Measurements from ENCODE around the gene IGF1R. TPM values are rescaled to one million over a fixed set of nuclear protein-coding genes. Genes with fewer than 3 reads are reported as not detected.

IGF1R gene
- total RNA-seq, 2 experiments from 2014 or later: 26.3 to 43.7 TPM

DNA sequence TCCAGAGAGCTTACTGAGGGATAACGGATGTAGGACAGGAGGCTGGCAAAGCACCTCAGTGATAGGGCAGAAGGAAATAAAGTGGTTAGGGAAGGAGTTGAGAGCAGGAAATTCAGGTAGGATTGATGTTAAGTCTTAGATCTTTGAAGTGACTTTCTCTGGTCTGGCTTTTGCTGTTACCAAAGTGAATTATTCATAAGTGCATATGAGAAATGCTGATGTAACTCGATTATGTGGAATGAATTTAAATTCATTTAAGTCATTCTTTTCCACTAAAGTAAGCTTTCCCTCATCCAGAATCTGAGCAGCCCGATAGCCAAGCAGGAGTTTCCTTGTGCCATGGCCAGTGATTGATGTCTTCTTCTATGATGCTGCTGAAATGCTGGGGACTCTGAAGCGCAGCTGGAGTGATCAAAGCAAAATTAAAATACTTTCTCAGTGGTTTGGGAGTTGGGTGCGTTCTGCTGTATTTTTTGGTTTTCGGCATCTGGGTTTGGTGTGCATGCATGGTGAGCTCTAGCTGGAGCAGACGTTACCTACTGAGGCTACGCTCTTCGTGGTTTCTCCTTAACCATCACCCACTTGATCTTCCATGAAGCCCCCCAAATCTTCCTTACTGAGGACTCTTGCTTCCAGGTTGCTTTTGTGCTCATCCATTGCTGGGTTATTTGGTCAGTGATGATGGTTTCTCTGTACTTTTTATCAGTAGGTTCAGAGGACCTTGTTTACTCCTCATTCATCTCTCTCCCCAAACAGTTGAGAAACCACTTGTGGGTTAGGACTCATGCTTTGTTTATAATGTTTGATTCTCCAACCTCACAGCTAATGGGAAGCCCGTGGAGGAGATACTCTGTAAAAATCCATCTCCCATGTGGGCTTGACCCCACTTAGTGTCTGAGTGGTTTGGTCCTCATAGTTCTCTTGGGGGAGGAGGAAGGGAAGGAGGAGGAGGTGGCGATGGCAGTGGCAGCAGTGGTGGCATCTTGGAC lies 72.5 kb downstream of the IGF1R start:
- Mint-ChIP-seq H3K4me1 (peaks cover 62% of the 10 kb centered on the region), H3K36me3 (ENCODE audit: low read depth) (no peaks in the 10 kb centered on the region), H3K27me3 (no peaks in the 10 kb centered on the region), H3K9me3 (ENCODE audit: low read depth) (no peaks in the 10 kb centered on the region), H3K4me3 (no peak overlapping the region), H3K27ac (no peak overlapping the region)
- intact Hi-C loops (cut with DNase I, micrococcal nuclease): no loop called here
- ChIA-PET POLR2A (no interaction called here), CTCF (interaction anchor here (0.9 to 1.5 kb wide), 3 partner anchors 24 to 61 kb away, joined by 4 read pairs; no protein-coding TSS in a partner anchor)
- no peak for ATAC-seq
- DNase-seq: no peak

DNA sequence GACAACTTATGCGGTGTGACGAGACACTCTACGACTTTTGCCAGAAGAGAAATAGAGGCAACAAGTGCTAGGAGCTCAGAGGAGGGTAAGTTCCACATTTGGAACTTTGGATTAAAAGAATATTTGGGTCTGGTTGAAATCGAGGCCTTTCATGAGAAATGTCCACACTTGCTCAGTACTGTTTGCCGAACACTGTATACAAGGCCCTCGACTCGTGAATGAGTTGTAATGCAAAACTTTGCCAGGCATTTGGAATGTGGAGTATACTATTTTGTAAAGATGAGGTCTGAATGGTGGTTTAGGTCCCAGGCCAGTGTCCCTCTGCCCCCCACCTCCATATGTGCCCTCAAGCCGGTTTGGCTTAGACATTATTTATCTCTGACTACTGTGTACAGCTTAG lies 73.9 kb downstream of the IGF1R start:
- Mint-ChIP-seq H3K4me1 (peaks cover 56% of the 10 kb centered on the region), H3K27ac (no peak overlapping the region), H3K36me3 (ENCODE audit: low read depth) (no peaks in the 10 kb centered on the region), H3K27me3 (no peaks in the 10 kb centered on the region), H3K4me3 (no peak overlapping the region), H3K9me3 (ENCODE audit: low read depth) (no peaks in the 10 kb centered on the region)
- DNase-seq: no peak
- ChIA-PET CTCF (no interaction called here), POLR2A (no interaction called here)
- intact Hi-C loops (cut with DNase I, micrococcal nuclease): no loop called here
- no peak for ATAC-seq

DNA sequence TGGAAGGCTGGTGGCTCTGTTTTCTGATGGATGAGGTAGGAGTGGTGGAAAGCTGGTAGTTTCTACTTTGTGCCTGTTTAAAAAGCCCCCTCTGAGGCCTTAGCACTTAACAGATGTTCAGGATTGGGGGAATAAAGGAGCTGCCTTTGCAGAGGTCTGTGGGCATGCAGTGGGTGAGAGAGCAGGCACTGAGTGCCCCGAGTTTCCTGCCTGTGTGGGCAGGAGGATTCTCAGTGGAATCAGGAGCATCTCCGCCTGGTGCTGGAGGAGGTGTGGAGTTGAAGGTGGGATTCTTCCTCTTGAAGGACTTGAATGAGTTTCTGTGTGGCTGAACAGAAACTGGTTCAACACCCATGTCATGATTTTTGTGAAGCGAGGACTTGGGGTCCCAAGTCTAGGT lies 74.3 kb downstream of the IGF1R start:
- POLR2A ChIA-PET: no interaction called here
- Mint-ChIP-seq H3K27ac (no peak overlapping the region), H3K9me3 (ENCODE audit: low read depth) (no peaks in the 10 kb centered on the region), H3K27me3 (no peaks in the 10 kb centered on the region), H3K4me1 (peaks cover 59% of the 10 kb centered on the region), H3K4me3 (no peak overlapping the region), H3K36me3 (ENCODE audit: low read depth) (no peaks in the 10 kb centered on the region)
- no peak for ATAC-seq
- no peak for DNase-seq
- intact Hi-C loops (cut with DNase I, micrococcal nuclease): no loop called here
- CTCF ChIA-PET: interaction anchor here (1.0 kb wide), 1 partner anchor 70 kb away, joined by 4 read pairs; no protein-coding TSS in a partner anchor

DNA sequence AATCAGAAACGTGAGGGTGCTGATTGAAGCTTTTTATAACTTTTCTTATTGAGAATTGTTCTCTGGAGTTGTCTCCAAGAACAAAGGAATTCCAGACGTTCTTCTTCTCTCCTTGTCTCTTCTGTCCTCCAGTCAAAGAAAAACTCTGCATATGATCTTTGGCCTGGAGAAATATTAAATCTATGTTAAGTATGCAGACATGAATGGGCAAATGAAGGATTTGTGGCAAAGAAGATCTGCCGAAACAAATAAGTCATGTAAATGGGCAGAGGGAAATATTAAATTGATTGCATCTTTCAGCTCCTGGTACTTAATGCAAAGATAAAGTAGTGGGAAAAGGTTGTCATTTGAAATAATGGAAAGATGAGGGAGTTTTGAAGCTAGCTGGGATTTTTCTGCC lies 74.9 kb downstream of the IGF1R start:
- no peaks in the 10 kb centered on the region for H3K27me3 Mint-ChIP-seq
- no peaks in the 10 kb centered on the region for H3K36me3 Mint-ChIP-seq (ENCODE audit: low read depth)
- ChIA-PET CTCF (interaction anchor here (1.0 kb wide), 1 partner anchor 70 kb away, joined by 4 read pairs; no protein-coding TSS in a partner anchor), POLR2A (no interaction called here)
- no peak overlapping the region for H3K27ac Mint-ChIP-seq
- intact Hi-C loops (cut with DNase I, micrococcal nuclease): no loop called here
- H3K9me3 Mint-ChIP-seq (ENCODE audit: low read depth): no peaks in the 10 kb centered on the region
- no peak overlapping the region for H3K4me3 Mint-ChIP-seq
- peaks cover 61% of the 10 kb centered on the region for H3K4me1 Mint-ChIP-seq
- DNase-seq (no peak), ATAC-seq (no peak)

DNA sequence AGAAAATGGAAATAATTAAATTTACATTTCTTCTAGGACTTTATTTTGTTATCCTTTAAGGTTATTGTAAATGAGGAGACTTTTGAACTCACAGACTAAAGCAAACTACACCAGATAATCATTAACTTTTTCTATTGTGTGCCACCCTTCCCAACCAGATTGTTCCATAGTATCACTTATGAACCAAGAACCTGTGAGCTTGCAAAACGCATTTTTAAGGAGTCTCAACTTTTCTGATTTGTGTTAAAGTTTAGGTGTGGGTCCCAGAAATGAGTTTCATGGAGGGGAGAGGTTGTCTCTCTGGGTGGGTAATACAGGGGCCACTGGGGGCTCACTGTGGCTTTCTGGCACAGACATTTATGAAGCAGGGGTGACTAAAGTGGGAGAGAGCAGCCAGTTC lies 75.7 kb downstream of the IGF1R start:
- Mint-ChIP-seq H3K36me3 (ENCODE audit: low read depth) (no peaks in the 10 kb centered on the region), H3K4me3 (no peak overlapping the region), H3K4me1 (peaks cover 59% of the 10 kb centered on the region), H3K27ac (no peak overlapping the region), H3K27me3 (no peaks in the 10 kb centered on the region), H3K9me3 (ENCODE audit: low read depth) (no peaks in the 10 kb centered on the region)
- ChIA-PET CTCF (interaction anchor here (0.6 to 0.7 kb wide), 4 partner anchors 10 to 160 kb away, joined by 3 read pairs; no protein-coding TSS in a partner anchor), POLR2A (no interaction called here)
- DNase-seq (no peak), ATAC-seq (no peak)
- intact Hi-C loops (cut with DNase I, micrococcal nuclease): no loop called here

DNA sequence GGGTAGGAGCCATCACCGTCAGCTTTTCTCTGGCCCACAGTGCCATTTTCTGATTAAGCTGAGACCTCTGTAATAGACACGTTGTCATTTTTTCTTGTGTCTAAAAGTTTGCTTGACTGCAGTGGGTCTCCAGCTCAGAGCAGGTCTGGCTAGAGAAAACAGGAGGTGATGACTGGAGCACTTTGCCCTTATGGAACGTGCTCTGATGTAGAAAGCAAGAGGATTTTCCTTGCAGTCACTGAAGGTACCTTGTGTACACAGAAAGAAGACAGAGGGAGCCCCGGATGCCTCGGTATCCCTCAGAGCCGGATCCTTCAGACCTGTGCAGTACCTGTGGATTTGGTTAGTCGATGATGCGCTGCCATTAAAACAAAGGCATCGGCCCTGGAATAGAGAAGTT lies 76.2 kb downstream of the IGF1R start:
- Mint-ChIP-seq H3K27ac (no peak overlapping the region), H3K36me3 (ENCODE audit: low read depth) (no peaks in the 10 kb centered on the region), H3K27me3 (no peaks in the 10 kb centered on the region), H3K4me3 (no peak overlapping the region), H3K4me1 (peaks cover 57% of the 10 kb centered on the region), H3K9me3 (ENCODE audit: low read depth) (no peaks in the 10 kb centered on the region)
- ATAC-seq: no peak
- ChIA-PET CTCF (interaction anchor here (0.6 to 0.7 kb wide), 4 partner anchors 10 to 160 kb away, joined by 3 read pairs; no protein-coding TSS in a partner anchor), POLR2A (no interaction called here)
- intact Hi-C loops (cut with DNase I, micrococcal nuclease): no loop called here
- no peak for DNase-seq

DNA sequence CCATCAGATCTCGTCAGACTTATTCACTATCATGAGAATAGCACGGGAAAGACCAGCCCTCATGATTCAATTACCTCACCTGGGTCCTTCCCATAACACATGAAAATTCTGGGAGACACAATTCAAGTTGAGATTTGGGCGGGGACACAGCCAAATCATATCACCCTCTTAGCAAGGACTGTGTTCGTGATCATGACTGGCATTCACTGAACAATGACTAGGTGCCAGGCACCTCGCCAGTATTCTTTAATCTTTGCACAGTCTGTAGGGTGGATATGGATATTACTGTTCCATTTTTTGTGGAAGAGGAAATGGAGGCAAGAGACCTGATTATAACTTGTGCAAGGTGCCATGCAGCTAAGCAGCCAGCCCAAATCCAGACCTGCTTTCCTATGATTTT lies 77.5 kb downstream of the IGF1R start:
- peaks cover 2% of the 10 kb centered on the region for H3K36me3 Mint-ChIP-seq (ENCODE audit: low read depth)
- CTCF ChIA-PET: no interaction called here
- H3K9me3 Mint-ChIP-seq (ENCODE audit: low read depth): no peaks in the 10 kb centered on the region
- H3K27me3 Mint-ChIP-seq: no peaks in the 10 kb centered on the region
- no peak overlapping the region for H3K4me3 Mint-ChIP-seq
- intact Hi-C loops (cut with DNase I, micrococcal nuclease): no loop called here
- ATAC-seq (no peak), DNase-seq (no peak)
- H3K27ac Mint-ChIP-seq: no peak overlapping the region
- POLR2A ChIA-PET: no interaction called here
- peaks cover 50% of the 10 kb centered on the region for H3K4me1 Mint-ChIP-seq

DNA sequence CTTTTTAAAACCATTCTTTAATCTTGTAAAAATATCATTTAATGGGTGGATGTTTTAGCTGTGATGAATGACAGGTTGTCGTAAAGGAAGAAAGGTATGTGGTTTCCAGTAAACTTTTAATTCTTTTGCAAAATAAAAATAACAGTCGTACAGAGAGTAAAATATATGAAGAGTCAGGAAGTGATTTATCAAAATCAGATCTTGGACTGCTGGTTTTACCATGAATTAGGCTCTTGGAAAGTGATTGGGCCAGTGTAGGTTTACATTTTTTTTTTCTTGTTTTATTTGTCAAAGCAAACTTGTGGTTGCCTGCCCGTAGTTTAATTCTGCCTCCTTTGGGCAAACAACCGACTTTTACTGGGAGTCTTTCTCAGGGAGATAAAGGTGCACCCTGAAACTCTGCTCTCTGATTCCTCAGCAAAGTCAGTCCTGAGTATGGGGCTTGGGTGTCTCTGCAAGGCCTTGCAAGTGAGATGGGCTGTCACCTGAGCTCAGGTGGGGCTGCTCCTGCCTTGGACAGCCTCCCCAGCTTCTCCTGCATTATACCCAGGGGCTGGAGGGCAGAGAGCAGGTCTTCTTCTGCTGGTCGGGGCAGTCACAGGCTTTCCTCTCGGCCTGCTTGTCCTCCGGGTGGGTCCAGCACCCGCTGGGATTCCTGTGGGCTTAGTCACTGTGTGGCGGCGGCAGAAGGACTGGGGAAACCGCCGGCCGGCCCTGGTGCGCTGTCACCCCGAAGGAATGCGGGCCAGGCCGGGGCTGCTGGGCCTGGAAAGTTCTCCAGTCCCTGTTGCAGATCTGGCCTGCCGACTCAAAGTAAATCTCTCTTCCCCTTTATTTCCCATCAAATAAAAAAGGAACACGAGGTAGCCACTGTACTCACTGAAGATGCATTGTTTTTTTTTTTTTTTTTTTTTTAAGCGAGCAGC lies 79.0 kb downstream of the IGF1R start:
- Mint-ChIP-seq H3K27me3 (no peaks in the 10 kb centered on the region), H3K36me3 (ENCODE audit: low read depth) (peaks cover 2% of the 10 kb centered on the region), H3K9me3 (ENCODE audit: low read depth) (no peaks in the 10 kb centered on the region), H3K27ac (no peak overlapping the region), H3K4me1 (peaks cover 35% of the 10 kb centered on the region), H3K4me3 (no peak overlapping the region)
- DNase-seq: no peak
- ATAC-seq: no peak
- intact Hi-C loops (cut with DNase I, micrococcal nuclease): no loop called here
- ChIA-PET POLR2A (no interaction called here), CTCF (interaction anchor here (0.7 kb wide), 1 partner anchor 51 kb away, joined by 3 read pairs; no protein-coding TSS in a partner anchor)

DNA sequence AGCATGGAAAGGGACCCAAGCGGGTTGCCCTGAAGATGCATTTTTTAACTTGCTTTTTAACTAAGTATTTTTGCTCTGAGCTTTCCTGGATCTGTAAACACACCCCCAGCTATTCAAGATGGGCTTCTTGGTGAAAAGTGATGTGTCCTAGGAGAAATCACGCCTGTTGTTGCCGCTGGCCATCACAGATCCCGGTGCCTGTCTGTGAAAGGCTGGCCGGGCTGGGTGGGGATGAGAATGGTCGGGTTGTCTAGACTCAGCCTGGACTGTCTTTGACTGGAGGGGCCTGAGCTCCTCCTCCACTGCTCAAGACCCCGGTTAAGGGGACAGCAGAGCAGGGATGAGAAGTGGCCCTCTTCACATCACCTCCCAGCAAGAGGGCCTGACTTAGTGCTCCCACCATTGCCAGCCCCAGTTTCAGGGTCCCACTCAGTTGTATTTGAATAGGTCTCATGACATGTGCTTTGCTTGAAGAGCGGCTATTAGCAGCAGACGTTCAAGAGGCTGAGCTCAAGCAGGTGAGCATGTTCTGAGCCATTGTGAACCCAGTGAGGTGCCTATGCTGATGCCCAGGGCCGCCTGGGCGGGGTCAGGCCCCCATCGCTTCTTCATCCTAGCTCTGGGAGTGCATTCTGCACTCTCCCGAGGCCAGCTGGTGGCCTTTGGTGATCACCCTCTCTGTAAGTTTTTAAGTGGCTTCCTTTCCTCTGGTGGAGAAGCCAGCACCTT lies 79.9 kb downstream of the IGF1R start:
- no peak overlapping the region for H3K27ac Mint-ChIP-seq
- CTCF ChIA-PET: no interaction called here
- DNase-seq (no peak), ATAC-seq (no peak)
- no peaks in the 10 kb centered on the region for H3K9me3 Mint-ChIP-seq (ENCODE audit: low read depth)
- POLR2A ChIA-PET: no interaction called here
- peaks cover 28% of the 10 kb centered on the region for H3K4me1 Mint-ChIP-seq
- H3K27me3 Mint-ChIP-seq: no peaks in the 10 kb centered on the region
- H3K4me3 Mint-ChIP-seq: no peak overlapping the region
- peaks cover 2% of the 10 kb centered on the region for H3K36me3 Mint-ChIP-seq (ENCODE audit: low read depth)
- intact Hi-C loops (cut with DNase I, micrococcal nuclease): no loop called here

DNA sequence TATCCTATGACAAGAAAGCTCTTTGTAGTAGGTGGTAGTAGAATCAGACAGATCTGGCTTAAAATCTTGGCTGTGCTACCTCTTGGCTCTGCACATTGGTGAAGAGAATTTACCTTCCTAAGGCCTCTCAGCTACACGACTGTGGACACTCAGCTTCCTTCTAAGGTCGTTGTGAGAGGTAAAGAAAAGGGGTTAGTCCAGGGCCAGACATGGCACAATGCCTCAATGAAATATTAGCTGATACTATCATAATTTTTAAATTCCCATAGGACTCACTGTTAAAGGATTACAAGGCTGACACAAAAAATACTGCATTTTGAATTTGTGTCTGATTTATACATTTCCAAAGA lies 80.4 kb downstream of the IGF1R start:
- ATAC-seq (no peak), DNase-seq (no peak)
- Mint-ChIP-seq H3K4me3 (no peak overlapping the region), H3K36me3 (ENCODE audit: low read depth) (peaks cover 2% of the 10 kb centered on the region), H3K9me3 (ENCODE audit: low read depth) (no peaks in the 10 kb centered on the region), H3K27me3 (no peaks in the 10 kb centered on the region), H3K4me1 (peaks cover 30% of the 10 kb centered on the region), H3K27ac (no peak overlapping the region)
- intact Hi-C loops (cut with DNase I, micrococcal nuclease): no loop called here
- POLR2A ChIA-PET: no interaction called here
- CTCF ChIA-PET: no interaction called here

DNA sequence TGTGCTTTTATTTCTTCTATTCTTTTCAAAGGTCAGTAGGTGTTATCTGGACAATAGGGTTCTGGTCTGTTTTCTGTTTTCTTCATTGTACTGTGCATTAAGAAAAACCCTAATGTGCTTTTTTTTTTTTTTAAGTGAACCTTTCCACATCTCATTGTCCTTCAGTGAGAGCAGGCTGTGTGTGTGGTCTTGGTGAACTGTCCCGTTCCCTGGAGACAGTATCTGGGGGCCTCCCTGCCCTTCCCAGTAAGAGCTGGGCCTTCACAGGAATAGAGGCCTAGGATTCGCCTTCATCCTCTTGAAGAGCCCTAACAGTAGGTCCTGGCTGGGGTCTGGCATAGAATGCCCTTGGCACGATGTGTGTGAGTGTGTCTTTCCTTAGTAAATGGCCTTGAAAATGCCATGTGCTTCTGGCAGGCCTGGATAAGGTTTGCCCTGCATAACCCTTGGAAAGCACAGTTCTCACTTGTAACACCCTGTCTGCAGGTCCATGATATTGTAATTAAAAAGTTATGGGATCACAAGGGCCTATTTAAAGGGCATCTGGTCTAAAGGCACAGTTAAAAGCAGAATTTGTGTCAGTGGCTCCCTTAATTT lies 81.2 kb downstream of the IGF1R start:
- Mint-ChIP-seq H3K4me1 (peaks cover 35% of the 10 kb centered on the region), H3K27me3 (no peaks in the 10 kb centered on the region), H3K36me3 (ENCODE audit: low read depth) (peaks cover 2% of the 10 kb centered on the region), H3K27ac (no peak overlapping the region), H3K9me3 (ENCODE audit: low read depth) (no peaks in the 10 kb centered on the region), H3K4me3 (no peak overlapping the region)
- ChIA-PET POLR2A (no interaction called here), CTCF (no interaction called here)
- intact Hi-C loops (cut with DNase I, micrococcal nuclease): no loop called here
- ATAC-seq (no peak), DNase-seq (no peak)

Measured in activated CD4-positive, alpha-beta T cell treated with anti-CD3 and anti-CD28 coated beads for 36 hours (primary cell).